CD4-positive, alpha-beta T cell treated with Interleukin-1 beta for 1 hour (primary cell): ENCODE data around the gene ASCL2.
A peak's percentile ranks its signal among the peaks of the same experiment; 100 is the strongest.

ENCODE experiments used
- DNase-seq, 2 donors: peaks; one replicate each; pipeline ENCODE4 v3.0.0-alpha.2; 2020 to 2022

Gene ASCL2

DNA sequence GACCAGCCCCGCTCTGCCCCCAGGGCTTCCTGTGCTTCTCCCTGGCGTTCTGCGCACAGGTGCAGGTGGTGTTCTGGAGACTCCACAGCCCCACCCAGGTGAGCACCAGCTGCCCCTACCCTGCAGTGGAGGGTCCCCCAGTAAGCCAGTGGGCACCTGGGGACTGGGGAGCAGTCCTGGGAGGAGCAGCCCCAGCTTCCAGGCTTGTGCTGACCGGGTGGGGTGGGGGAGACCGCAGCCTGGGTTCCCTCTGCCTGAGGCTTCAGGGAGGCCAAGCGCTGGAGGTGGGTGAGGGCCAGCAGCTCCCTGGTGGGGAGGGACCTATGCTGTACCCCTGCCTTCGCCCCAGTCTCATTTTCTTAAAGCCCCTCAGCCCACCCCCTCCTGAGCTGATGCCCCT, 38.3 kb upstream of the ASCL2 start:
- no peak for DNase-seq

DNA sequence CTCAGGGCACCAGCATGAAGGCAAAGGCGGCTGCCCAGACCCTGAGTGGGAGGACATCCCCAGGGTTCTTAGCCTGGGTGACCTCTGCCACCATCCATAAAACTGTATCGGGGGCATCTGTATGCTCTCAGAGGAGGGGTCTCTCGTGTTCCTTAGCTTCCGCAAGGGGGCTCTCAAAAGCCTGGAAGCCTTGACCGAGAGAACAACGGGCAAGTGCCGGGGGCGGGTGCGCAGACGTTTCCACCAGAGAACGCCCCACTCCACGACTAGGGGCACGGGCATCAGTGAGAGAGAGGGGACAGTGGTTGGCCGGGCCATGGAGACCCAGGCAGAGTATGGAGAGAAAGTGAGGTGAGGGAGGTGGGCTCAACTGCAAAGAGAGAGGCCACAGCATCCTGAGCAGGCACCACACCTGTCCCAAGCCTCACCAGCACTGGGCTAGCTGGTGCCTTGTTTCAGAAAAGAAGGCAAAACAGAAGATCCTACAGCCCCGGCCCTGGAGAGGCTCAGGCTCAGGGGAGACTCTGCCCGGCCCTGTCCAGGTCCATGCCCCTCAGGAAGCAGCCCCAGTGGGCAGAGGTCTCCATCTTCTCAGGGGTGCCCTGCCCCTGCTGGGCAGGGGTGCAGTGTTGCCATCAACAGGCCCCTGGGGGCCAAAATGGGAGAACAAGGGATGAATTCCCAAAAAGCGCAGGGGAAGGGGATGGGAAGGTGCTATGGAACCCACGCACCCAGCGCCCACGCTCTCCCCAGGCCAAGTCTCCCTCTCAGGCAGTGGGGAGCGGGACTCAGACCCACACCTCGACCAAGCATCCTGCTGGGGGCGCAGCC, 37.3 kb upstream of the ASCL2 start:
- DNase-seq = no peak

DNA sequence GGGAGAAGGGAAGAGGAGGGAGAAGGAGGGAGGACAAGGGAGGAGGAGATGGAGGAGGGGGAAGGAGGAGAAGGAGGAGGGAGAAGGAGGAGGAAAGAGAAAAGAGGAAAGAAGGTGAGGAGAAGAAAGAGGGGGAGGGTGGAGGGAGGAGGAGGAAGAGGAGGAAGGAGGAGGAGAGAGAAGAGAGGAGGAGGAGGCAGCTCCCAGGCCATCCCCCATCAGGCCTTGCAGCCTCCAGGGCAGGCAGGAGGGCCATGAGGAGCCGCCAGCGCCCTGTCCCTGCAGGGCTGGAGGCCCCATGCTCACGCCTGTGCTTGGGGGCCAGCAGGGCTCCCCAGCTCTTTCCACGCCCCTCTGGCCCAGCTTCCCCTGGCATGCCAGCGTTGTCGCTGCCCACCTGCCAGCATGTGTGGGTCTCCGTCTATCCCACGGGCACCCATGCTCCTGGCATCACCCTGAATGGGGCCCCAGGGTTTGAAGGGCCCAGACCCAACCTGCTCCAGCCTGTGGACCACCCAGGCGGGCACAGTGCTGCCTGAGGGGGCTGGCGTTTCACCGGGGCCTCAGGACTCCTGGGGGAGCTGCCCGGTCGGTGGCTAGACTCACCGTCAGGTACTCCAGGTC, 36.6 kb upstream of the ASCL2 start:
- no peak for DNase-seq

DNA sequence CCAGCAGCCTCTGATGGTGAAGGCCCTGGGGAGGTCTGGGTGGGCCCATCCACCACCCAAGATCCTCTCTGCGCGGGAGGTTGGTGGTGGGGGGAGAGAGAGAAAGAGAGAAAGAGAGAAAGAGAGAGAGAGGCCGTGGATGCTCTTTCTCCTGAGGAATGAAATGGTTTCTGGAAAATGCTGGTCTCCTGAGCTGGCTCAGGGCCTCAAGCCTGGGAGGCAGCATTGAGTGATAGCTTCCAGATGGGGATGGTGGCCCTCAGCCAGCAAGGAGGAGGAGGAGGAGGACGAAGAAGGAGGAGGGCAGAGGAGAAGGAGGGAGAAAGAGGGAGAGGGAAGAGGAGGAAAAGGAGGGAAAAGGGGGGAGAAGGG, 36.0 kb upstream of the ASCL2 start:
- no peak for DNase-seq

DNA sequence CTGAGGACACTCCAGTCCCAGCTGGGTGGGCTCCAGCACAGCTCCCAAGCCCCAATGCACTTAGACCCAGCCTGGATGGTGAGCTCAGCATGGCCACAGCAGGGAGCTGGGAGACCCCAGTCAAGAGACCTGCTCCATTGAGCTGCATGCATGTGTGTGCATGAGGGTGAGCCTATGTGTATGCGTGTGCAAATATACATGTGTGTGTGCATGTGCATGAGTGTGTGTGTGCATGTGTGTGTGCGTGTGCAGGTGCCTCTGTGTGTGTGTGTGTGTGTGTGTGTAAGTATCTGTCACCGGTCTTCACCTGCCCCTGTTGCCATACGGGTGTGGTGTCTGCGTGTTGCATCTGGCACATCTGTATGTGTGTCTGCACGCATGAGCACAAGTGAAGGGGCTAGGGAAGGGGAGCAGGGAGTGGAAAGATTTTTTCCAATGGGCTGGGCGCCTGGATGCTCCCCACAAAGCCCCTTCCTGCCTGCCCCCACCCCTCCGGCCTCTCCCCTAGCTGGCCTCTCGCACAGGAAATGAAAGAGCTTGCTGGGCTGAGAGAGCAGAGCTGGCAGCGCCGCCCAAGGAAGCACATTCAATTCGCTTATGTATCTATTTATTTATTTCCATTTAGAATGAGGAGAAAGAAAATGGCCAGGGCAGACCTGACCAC, 35.5 kb upstream of the ASCL2 start:
- peak in 1 of 2 donors; percentile 27 for DNase-seq

DNA sequence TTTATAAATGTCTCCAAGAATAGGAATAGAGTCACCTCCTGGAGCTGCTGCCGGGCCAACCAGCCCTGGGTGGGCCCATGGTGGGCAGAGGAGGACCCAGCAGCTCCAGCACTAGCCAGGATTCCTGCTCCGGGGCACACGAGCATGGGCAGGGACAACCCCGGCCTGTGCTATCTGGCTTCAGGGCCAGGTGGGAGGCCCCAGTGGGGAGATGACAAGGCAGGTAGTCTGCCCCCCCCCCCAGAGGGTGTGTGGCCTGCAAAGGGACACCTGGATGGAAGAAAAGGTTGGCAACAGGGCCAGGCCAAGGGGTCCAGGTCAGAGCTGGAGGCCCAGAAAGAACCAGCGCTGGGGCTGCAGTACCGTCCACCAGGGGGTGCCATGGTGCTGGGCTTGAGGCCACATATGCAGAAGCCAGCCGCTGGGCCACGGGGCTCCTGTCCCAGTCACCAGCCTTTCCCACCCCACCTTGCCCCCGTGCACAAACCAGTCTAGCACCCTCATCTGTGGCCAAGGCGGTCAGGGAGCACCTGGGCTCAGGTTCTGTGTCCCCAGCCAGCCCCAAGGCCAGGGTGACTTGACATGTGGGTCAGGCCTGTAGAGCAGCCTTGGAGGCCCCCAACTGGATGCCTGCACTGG, 34.9 kb upstream of the ASCL2 start:
- peak; percentile 79 to 80 for DNase-seq

DNA sequence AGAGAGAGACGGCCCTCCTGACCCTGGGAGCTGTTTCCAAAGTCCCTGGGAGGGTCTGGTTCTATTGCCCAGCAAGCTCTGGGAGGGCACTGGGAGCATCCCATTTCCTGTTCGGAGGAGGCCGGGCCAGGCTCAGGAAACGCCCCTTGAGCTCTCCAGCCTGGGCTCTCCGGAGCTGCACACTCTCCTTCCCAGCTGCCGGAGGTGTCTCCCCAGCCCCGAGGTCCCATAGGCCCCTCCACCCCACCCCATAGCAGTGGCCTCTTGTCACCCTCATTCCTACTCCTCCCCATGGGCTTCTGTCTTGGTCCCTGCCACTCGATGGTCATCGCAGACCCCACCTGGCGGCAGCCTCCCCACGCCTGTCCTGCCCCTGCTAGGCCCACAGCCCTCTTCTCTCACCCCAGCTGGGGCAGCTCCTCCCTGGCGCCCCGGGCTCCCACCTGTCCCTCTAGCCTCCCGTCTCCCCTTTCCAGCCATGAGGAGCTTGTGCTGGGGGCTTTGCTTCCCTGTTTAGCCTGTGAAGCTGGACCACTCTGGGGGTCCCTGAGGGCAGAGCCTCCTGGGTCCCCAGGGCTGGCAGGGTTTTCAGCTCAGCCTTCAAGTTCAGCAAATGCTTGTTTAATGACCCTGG, 34.2 kb upstream of the ASCL2 start:
- DNase-seq = no peak

DNA sequence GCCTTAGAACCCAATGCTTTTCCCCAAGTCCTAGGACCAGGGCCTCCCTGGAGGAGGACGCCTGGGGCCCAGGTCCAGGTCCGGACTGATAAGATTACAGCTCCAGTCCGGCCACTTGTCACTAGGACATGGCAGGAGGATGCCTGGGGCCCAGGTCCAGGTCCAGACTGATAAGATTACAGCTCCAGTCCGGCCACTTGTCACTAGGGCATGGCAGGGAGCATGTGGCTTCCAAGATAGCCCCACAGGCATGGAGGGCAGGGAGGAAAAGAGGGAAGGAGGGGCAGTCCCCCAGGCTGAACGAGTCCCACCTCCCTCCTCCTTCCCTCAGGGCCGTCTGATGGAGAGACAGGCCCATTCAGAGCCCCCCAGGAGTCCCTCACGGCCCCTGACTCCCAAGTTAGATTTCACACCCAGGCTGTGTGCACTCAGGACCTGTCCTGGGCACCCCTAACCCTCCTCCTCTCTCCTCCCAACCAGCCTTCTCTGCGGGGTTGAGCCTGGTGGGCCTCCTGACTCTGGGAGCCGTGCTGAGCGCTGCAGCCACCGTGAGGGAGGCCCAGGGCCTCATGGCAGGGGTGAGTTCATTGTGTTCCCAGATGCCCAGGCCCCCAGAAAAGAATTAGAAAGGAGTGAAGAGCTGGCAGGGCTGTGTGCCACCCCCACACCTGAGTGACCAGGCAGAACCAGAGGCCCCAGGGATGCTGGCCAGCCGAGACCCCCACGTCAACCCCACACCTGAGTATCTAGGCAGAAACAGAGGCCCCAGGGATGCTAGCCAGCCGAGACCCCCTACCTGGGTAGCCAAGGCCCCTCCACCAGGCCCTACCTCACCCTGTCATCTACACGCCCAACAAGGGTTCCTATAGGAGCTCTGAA, 33.5 kb upstream of the ASCL2 start:
- DNase-seq = no peak

DNA sequence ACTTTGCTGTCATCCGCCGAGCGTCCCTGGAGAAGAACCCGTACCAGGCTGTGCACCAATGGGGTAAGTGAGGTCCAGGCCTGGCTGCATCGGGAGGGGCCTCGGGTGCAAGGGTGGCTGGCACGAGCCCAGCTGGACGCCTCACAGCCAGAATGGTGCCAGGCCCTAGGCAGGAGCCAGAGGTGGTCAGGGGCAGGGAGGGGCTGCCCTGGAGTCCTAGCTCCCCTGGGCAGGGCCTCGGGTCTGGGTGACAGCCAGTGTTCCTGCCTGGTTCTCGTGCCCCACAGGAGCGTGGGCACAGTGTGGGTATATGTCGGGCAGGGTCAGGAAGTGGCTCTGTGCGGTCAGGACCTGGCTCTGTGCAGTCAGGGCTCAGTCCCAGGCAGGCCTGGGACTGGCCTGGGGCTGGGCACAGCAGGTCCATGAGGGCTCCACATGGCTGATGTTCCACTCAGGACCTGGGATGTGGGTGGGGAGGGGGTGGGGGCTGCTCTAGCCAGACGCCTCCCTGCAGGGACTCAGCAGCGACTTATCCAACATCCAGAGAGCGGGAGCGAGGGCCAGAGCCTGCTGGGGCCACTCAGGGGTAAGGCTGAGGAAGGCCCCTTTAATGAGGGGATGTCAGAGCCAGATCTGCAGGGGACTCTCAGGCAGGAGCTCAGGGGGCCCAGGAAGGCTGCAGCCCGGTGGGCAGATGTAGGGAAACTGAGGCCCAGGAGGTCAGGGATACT, 32.7 kb upstream of the ASCL2 start:
- DNase-seq = no peak

DNA sequence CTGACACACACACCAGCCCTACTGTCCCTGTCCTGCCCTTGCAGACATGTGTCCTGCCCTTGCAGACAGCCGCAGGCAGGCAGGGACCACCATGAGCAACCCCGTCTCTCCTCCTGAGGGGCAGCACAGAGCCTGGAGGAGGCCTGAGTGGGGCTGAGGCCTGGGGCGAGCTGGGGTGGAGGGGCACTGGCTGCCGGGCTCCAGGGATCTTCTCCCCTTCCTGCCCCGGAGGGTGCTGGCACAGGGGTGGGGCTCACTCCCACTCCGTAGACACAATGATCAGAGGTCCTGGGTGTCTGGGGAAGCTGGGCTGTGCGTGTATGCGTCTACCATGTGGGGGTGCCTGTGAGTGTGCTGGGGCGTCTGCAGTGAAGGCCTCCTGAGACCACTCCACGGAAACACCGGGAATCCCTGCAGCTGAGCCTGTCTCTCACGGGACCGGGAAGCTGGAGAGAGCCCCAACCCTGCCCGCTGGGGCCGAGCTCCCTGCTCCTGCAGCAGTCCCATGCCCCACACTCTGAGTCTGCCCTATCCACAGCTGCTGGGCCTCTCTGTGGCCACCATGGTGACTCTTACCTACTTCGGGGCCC, 32.0 kb upstream of the ASCL2 start:
- DNase-seq = peak in 1 of 2 donors; percentile 13

DNA sequence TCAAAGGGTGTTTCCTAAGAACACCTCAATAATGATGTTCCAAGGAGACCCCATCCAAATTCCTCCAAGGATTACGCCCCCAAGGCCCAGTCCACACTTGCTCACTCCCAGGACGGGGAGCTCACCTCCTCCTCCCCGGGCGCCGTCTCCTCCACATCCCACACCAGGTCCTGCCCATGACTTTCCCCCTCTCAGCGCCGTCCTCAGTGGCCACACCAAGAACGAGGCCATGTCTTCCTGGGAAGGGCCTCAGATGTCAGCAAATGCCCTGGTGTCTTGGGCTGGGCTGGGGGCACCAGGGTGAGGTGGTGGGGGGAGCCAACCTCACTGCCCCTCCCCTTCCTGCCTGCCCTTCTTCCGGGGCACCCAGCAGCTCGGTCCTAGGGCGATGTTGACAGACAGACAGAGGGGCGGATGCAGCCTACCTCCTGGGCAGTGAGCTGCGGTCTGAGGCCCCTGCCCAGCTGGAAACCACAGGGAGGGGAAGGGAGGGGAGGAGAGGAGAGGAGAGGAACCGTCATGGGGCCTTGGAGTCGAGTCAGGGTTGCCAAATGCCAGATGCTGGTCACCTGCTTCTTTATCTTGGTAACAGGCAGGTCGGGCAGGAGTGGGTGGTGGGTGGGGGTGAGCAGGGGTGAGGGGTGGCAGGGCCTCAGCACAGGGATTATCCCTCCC, 31.4 kb upstream of the ASCL2 start, which contains the start of the genes C11orf21 and TSPAN32:
C11orf21 (minus strand) TSS at position 288 of the 675 bp plus-strand sequence; CDS start at position 178, 110 bp downstream.
TSPAN32 (plus strand) TSS at position 383 of the 675 bp plus-strand sequence; CDS start at position 520, 137 bp downstream.
- peak; percentile 80 to 82 for DNase-seq

DNA sequence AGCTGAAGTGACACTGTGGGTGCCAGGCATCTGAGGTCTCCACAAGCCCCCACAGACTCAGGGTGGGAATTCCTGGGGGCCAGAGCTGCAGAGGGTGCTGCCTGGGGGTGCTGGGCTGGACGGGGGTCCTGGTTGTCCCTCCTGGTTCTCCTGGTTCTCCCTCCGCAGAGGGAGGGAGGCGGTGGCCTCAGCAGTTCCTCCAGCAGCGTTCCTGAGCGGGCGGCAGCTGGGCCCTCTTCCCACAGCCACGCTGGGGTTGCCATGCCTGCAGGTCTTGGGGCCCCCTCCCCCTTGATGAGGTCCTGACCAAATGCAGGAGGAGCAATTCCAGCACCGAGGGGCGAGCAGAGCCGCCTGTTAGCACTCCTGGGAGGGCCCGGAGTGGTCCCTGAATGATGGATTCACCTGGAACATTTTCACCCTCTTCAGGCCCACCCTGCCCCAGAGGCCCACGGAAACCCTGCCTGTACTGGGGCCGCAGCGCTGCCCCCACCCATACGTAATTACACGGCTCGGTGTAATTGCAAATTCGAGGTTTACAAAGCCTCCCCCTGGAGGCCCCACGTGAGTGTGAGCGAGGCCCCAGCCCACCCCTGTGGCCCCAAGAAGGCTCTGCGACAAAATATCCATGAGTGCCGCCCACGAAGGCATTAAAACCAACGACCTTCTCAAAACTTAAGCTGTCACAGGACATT, 30.7 kb upstream of the ASCL2 start:
- DNase-seq = no peak

DNA sequence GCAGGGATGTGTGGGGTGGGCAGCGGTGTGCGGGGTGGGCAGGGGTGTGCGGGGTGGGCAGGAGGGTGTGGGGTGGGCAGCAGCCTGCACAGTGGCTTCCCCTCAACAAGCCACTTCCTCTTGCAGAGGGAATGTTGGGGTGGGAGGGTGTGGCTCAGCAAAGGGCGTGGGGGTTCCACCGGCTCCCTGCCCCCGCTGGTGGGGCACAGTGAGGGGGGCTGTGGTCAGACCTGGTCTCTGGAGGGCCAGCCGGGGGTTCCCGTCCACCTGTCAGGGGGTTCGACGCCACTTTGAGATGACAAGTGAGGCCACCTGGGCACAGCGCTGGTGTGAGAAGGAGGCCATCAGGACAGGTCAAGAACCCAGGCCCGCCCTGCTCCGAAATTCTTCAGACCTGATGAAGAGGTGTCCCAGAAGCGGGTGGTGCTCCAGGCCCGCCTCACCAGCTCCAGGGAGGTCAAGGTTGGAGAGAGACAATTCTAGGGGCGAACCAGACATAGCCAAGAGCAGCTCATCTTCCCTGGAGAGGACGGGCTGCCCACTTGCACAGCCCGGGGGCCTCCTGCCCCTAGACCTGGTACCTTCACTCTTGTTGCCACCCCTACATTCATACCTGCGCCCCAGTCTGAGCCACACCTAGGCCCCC, 30.0 kb upstream of the ASCL2 start:
- peak; percentile 21 to 39 for DNase-seq

DNA sequence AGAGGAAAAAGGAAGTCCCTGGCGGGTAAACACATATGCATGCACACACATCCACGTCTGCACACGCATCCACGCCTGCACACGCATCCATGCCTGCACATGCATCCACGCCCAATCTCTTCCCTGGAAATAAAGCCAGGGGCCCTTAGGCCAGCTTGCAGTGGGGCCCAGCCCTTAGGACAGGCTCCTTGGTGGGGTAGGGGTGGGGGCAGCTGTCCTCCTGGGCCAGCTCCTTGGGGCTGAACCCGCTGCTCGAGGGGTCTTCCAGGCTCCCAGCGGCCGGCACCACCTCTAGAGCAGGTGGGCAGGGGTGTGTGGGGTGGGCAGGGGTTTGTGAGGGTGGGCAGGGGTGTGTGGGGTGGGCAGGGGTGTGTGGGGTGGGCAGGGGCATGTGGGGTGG, 29.4 kb upstream of the ASCL2 start:
- no peak for DNase-seq

DNA sequence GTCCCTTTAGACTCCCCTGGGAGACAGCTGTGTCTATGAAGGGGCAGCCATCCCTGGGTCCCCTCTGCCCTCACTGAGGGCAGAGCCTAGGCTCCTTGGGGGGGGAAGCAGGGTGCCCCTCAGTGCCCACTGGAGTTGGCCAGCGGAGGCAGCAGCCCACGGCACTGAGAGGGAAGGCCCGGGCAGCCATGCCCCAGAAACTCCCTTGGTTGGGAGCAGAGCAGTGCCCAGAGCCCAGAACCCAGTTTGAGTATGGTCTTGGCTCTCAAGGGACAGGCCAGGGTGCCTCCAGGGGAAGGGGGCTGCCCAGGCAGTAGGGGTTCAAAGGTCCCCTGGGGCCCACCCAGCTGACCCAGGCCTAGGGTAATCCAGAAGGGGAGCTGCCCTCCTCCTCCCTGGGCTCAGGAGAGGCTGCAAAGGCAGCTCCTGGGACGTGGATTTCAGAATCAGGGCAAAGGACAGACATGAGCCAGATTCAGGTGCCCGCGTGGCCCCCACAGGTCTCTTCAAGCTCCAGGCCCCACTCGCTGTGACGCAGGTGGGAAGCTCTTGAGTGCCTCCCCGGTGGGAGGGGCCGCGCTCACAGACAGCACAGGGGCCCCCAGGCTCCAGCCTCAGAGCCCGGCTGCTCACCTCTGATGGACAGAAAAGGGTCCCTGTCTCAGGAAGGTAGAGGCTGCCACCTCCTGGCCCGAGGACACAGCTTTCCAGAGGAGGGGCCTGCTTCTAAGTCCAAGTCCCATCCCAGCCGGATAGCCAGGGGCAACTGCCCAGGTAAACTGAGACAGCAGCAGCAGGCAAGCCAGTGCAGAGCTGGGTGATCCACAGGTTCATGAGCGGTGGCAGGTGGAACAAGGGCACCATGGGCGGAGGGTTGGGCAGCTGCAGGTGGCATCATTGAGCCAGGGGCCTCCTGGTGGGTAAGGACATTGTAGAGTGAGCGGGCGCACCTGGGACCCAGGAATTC, 28.7 kb upstream of the ASCL2 start:
- peak; percentile 10 to 39 for DNase-seq

DNA sequence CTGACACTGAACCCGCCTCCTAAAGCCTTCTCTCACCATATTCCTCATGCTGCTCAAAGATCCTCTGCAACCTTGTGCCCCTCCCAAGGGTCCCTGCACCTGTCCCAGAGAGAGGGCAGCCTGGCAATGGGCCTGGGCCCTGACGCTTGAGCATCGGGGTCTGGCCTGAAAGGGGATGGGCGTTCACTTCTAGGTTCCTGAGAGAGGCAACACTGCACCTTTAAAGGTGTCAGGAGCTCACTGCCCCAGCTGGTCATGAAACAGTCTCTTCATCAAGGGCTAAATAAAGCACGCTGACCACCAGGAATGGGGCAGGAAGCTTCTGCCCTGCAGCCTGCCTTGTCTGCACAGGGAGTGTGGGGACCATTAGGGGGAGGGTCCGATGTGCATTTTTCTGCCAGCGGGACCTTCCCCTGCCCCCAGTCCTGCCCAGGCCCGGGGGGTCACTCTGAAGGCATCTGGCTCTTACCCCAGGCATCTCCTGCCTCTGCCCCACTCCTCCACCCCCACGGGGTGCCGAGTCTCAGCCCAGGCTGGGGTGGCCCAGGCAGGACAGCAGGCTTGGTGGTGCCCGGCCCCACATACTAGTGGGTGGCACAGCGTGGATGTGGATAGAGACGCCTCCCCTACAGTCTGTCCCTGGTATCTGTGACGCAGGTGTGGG, 27.9 kb upstream of the ASCL2 start:
- DNase-seq = no peak

DNA sequence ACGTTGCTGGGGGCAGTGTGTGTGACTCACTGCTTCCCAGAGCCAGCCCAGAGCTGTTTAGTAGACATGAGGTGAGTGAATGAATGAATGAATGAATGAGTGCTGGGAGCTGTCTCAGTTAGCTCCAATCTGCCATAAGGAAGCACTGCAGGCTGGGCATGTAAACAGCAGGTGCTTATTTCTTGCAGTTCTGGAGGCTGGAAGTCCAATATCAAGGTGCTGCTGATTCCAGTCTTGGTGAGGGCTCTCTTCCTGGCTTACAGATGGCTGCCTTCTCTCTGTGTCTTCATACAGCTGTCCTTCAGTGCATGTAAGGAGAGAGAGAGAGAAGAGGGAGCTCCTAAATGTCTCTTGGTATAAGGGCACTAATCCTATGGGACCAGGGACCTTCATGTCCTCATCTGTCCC, 27.2 kb upstream of the ASCL2 start:
- DNase-seq = no peak
